ENCODE measurements around the gene ATXN1.

Gene ATXN1

GRCh38 chr6:16725145-16725864, 36.0 kb downstream of the ATXN1 start:
- no peaks in the 10 kb centered on the region for H3K4me1 ChIP-seq (ENCODE audit: low read length)
- H3K79me2 ChIP-seq (ENCODE audit: low read length), result no peaks in the 10 kb centered on the region
- H3K4me3 ChIP-seq (ENCODE audit: low read length), result no peak overlapping the region
- no peak overlapping the region for H3K9ac ChIP-seq (ENCODE audit: low read length)
- no peak overlapping the region for H3K4me2 ChIP-seq (ENCODE audit: low read length)
- H3K36me3 ChIP-seq (replicated peaks; ENCODE audit: low read depth, low read length), result no peaks in the 10 kb centered on the region
- peaks cover 41% of the 10 kb centered on the region for H3K27me3 ChIP-seq (ENCODE audit: low read depth, low read length)
- H2AFZ ChIP-seq (ENCODE audit: low read depth, low read length), result no peak overlapping the region
- no peak for TF ChIP-seq CTCF (IDR thresholded peaks at IDR 0.05; ENCODE audit: low read depth, low read length)
- H3K27ac ChIP-seq (ENCODE audit: low read length), result no peak overlapping the region
- H3K9me3 ChIP-seq (ENCODE audit: insufficient read depth, low read length), result no peaks in the 10 kb centered on the region
- no peaks in the 10 kb centered on the region for H4K20me1 ChIP-seq (ENCODE audit: insufficient read depth, low read length)

GRCh38 chr6:16723826-16724225, 37.4 kb downstream of the ATXN1 start:
- H3K27me3 ChIP-seq (ENCODE audit: low read depth, low read length), result peaks cover 39% of the 10 kb centered on the region
- no peaks in the 10 kb centered on the region for H4K20me1 ChIP-seq (ENCODE audit: insufficient read depth, low read length)
- no peak overlapping the region for H2AFZ ChIP-seq (ENCODE audit: low read depth, low read length)
- no peaks in the 10 kb centered on the region for H3K9me3 ChIP-seq (ENCODE audit: insufficient read depth, low read length)
- H3K4me1 ChIP-seq (ENCODE audit: low read length), result no peaks in the 10 kb centered on the region
- H3K4me3 ChIP-seq (ENCODE audit: low read length), result no peak overlapping the region
- no peak overlapping the region for H3K27ac ChIP-seq (ENCODE audit: low read length)
- no peaks in the 10 kb centered on the region for H3K79me2 ChIP-seq (ENCODE audit: low read length)
- H3K36me3 ChIP-seq (replicated peaks; ENCODE audit: low read depth, low read length), result no peaks in the 10 kb centered on the region
- H3K4me2 ChIP-seq (ENCODE audit: low read length), result no peak overlapping the region
- TF ChIP-seq EZH2phosphoT487 (IDR thresholded peaks at IDR 0.05; ENCODE audit: low read depth), result no peak
- no peak for TF ChIP-seq CTCF (IDR thresholded peaks at IDR 0.05; ENCODE audit: low read depth, low read length)
- no peak overlapping the region for H3K9ac ChIP-seq (ENCODE audit: low read length)

GRCh38 chr6:16723402-16723801, 37.9 kb downstream of the ATXN1 start:
- Histone ChIP-seq H2AFZ (ENCODE audit: low read depth, low read length) (no peak overlapping the region), H3K9ac (ENCODE audit: low read length) (no peak overlapping the region), H3K9me3 (ENCODE audit: insufficient read depth, low read length) (no peaks in the 10 kb centered on the region), H4K20me1 (ENCODE audit: insufficient read depth, low read length) (no peaks in the 10 kb centered on the region), H3K4me2 (ENCODE audit: low read length) (no peak overlapping the region), H3K4me3 (ENCODE audit: low read length) (no peak overlapping the region), H3K27me3 (ENCODE audit: low read depth, low read length) (peaks cover 43% of the 10 kb centered on the region), H3K4me1 (ENCODE audit: low read length) (no peaks in the 10 kb centered on the region), H3K27ac (ENCODE audit: low read length) (no peak overlapping the region), H3K79me2 (ENCODE audit: low read length) (no peaks in the 10 kb centered on the region), H3K36me3 (replicated peaks; ENCODE audit: low read depth, low read length) (no peaks in the 10 kb centered on the region)
- TF ChIP-seq EZH2phosphoT487 (IDR thresholded peaks at IDR 0.05; ENCODE audit: low read depth), result no peak
- TF ChIP-seq CTCF (IDR thresholded peaks at IDR 0.05; ENCODE audit: low read depth, low read length), result no peak

DNA sequence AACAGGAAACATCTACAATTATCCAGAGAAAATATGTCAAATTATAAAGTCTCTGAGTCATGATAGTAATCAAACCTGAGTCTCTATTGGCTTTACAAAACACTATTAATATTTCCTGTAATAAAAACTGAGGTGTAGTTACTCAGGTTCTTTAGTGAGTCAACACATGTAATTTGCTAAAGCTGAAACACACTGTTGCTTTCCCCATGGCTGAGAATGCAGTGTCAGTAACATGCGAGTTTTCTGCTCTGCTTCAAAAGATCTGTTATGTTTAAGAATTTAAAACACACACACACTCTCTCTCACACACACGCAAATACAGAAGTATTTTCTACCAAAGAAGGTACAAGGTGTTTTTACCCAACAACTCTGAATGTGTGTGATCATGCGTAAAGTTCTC, 38.6 kb downstream of the ATXN1 start:
- H3K36me3 ChIP-seq (replicated peaks; ENCODE audit: low read depth, low read length), result no peaks in the 10 kb centered on the region
- no peaks in the 10 kb centered on the region for H3K79me2 ChIP-seq (ENCODE audit: low read length)
- no peak overlapping the region for H3K4me3 ChIP-seq (ENCODE audit: low read length)
- no peak overlapping the region for H3K4me2 ChIP-seq (ENCODE audit: low read length)
- no peak overlapping the region for H2AFZ ChIP-seq (ENCODE audit: low read depth, low read length)
- H3K27me3 ChIP-seq (ENCODE audit: low read depth, low read length), result peaks cover 47% of the 10 kb centered on the region
- H3K4me1 ChIP-seq (ENCODE audit: low read length), result no peaks in the 10 kb centered on the region
- H3K9ac ChIP-seq (ENCODE audit: low read length), result no peak overlapping the region
- H3K27ac ChIP-seq (ENCODE audit: low read length), result no peak overlapping the region
- TF ChIP-seq EZH2phosphoT487 (IDR thresholded peaks at IDR 0.05; ENCODE audit: low read depth) (no peak), CTCF (IDR thresholded peaks at IDR 0.05; ENCODE audit: low read depth, low read length) (no peak)
- H3K9me3 ChIP-seq (ENCODE audit: insufficient read depth, low read length), result no peaks in the 10 kb centered on the region
- H4K20me1 ChIP-seq (ENCODE audit: insufficient read depth, low read length), result no peaks in the 10 kb centered on the region
